NT2/D1 (cell line): ENCODE results near the gene C9orf152.

ENCODE experiments used
- DNase-seq: peaks from one replicate; pipeline ENCODE4 v3.0.0-alpha.2; 2011; ENCODE audit warnings: low read depth, low spot score
- H3K27me3 ChIP-seq: 2 replicates; pipeline ENCODE4 v1.6.0; 2011; ENCODE audit warnings: mild to moderate bottlenecking; ENCODE audit not compliant: insufficient read length, insufficient read depth
- H3K36me3 ChIP-seq: 2 replicates; pipeline ENCODE4 v1.6.1; 2011; ENCODE audit warnings: mild to moderate bottlenecking, low read length, mixed read lengths; ENCODE audit not compliant: insufficient read depth, insufficient read length
- H3K4me1 ChIP-seq: 2 replicates; pipeline ENCODE4 v1.5.1; 2011; ENCODE audit not compliant: insufficient read depth, insufficient read length
- H3K4me3 ChIP-seq: 2 replicates; pipeline ENCODE4 v1.5.1; 2011; ENCODE audit warnings: low read depth; ENCODE audit not compliant: insufficient read length
- H3K9ac ChIP-seq: 2 replicates; pipeline ENCODE4 v1.6.0; 2011; ENCODE audit warnings: low read depth; ENCODE audit not compliant: insufficient read length
- H3K9me3 ChIP-seq: 2 replicates; pipeline ENCODE4 v1.5.1; 2011; ENCODE audit warnings: mild to moderate bottlenecking, low read length; ENCODE audit not compliant: insufficient read depth
- SUZ12 ChIP-seq: IDR thresholded peaks from 2 replicates; pipeline ENCODE4 v1.6.1; 2011; ENCODE audit not compliant: insufficient read length, insufficient read depth; ENCODE audit errors: extremely low read depth
- YY1 ChIP-seq: IDR thresholded peaks from 2 replicates; pipeline ENCODE4 v1.6.1; 2011; ENCODE audit not compliant: insufficient read length, insufficient read depth
- ZNF274 ChIP-seq: IDR thresholded peaks from 2 replicates; pipeline ENCODE4 v1.6.1; 2011; ENCODE audit warnings: mild to moderate bottlenecking, low read depth, low read length

C9orf152 gene

GRCh38 chr9:110241260-110241857 is 33.4 kb upstream of the C9orf152 start:
- no peaks in the 10 kb centered on the region for H3K27me3 ChIP-seq
- H3K4me1 ChIP-seq, result no peaks in the 10 kb centered on the region
- H3K4me3 ChIP-seq, result no peak overlapping the region
- H3K9me3 ChIP-seq, result no peaks in the 10 kb centered on the region; the same call in 1 of the 2 replicates
- no peak for TF ChIP-seq ZNF274
- no peak for TF ChIP-seq SUZ12
- TF ChIP-seq YY1, result no peak
- DNase-seq, result no peak
- H3K36me3 ChIP-seq, result peaks cover 32% of the 10 kb centered on the region
- no peak overlapping the region for H3K9ac ChIP-seq

DNA sequence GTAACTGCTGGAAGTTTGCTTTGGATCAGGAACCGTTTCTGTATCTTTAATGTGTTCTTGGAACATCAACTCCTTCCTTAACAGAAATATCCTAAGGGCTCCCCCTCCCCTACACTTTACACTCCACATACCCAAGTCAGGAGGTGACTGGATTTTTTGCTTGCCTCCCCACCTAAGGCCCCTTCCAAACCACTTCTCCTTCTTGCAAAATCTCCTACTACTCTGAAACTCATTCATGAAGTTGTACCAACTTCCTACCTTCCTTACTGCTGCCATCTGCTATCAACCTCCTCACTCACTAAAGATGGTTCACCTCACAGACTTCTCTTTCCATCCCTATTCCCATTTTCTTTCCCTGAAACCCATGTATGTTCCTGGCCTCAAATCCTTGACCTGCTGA is 32.2 kb upstream of the C9orf152 start:
- DNase-seq, result no peak
- Histone ChIP-seq H3K9me3 (peaks cover 6% of the 10 kb centered on the region; the same call in 1 of the 2 replicates), H3K4me1 (no peaks in the 10 kb centered on the region), H3K27me3 (no peaks in the 10 kb centered on the region), H3K9ac (no peak overlapping the region), H3K36me3 (peaks cover 24% of the 10 kb centered on the region), H3K4me3 (no peak overlapping the region)
- TF ChIP-seq ZNF274 (no peak), SUZ12 (no peak), YY1 (no peak)

- TF ChIP-seq SUZ12 (no peak), YY1 (no peak), ZNF274 (no peak)
- Histone ChIP-seq H3K4me1 (no peaks in the 10 kb centered on the region), H3K9me3 (peaks cover 13% of the 10 kb centered on the region; the same call in 1 of the 2 replicates), H3K27me3 (no peaks in the 10 kb centered on the region), H3K9ac (no peak overlapping the region), H3K36me3 (no peaks in the 10 kb centered on the region), H3K4me3 (no peak overlapping the region)
- DNase-seq, result no peak
These were observed 20.4 kb upstream of the C9orf152 start for GRCh38 chr9:110228321-110228720.

DNA sequence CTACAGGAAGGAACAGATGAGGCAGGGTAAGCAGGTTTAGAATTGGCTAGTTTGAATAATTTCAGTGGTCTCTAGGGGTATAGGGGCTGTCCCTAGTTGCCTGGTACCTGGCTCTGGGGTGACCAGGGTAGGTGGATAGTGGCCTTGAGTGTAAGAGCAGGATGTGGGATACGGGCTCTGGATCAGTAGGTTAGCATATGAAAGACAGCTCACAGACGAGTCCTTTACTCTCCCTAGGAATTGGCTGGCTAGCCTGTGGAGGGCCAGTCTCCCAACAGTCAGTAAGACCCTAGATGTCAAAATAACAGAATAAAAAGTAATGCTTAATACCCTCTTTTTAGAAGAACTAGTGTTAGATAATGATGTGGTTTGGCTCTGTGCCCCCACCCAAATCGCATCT is 16.6 kb upstream of the C9orf152 start:
- TF ChIP-seq ZNF274 (no peak), YY1 (no peak), SUZ12 (no peak)
- Histone ChIP-seq H3K36me3 (no peaks in the 10 kb centered on the region), H3K27me3 (no peaks in the 10 kb centered on the region), H3K4me3 (no peak overlapping the region), H3K9me3 (peaks cover 23% of the 10 kb centered on the region), H3K9ac (no peak overlapping the region), H3K4me1 (no peaks in the 10 kb centered on the region)
- peak; percentile 3 for DNase-seq

DNA sequence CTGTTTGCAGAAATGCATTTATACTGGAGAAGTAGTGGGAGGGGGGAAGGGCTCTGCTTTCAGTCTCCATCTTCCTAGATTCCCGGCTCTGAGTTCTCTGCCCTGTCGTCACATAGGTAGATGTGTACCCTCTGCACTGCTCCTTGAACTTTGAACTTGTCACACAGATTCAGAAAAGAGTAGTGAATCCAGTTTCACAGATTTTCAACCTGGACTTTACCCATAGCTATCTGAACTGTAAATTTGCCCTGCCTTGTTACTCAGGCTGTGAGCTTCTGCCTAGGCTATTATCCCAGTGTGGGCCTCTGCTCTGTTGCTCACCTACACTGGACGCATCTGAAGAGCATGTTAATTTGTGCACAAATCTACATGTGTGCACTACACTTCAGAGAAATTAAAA is 12.8 kb upstream of the C9orf152 start:
- TF ChIP-seq YY1 (no peak), ZNF274 (no peak), SUZ12 (no peak)
- Histone ChIP-seq H3K36me3 (no peaks in the 10 kb centered on the region), H3K9me3 (peaks cover 23% of the 10 kb centered on the region), H3K27me3 (no peaks in the 10 kb centered on the region), H3K4me1 (peaks cover 3% of the 10 kb centered on the region), H3K4me3 (no peak overlapping the region), H3K9ac (no peak overlapping the region)
- no peak for DNase-seq

DNA sequence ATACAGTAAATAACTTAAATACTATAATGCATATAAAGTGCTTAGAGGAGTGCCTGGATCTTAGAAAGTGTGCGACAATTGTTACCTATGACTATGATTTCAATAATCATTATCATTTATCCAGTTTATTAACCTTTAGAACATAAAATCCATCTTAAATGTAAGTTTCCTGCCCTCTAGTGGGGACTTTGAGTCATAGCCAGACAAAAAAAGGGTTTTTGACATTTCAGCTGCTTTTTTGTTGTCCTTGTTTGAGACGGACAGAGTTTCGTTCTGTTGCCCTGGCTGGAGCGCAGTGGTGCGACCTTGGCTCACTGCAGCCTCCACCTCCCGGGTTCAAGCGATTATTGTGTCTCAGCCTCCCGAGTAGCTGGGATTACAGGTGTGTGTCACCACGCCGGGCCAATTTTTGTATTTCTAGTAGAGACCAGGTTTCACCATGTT is 9.7 kb upstream of the C9orf152 start:
- Histone ChIP-seq H3K27me3 (no peaks in the 10 kb centered on the region), H3K4me1 (peaks cover 3% of the 10 kb centered on the region), H3K9ac (no peak overlapping the region), H3K36me3 (no peaks in the 10 kb centered on the region), H3K9me3 (peaks cover 4% of the 10 kb centered on the region), H3K4me3 (no peak overlapping the region)
- TF ChIP-seq SUZ12 (no peak), ZNF274 (no peak)
- peak; percentile 50 for DNase-seq

DNA sequence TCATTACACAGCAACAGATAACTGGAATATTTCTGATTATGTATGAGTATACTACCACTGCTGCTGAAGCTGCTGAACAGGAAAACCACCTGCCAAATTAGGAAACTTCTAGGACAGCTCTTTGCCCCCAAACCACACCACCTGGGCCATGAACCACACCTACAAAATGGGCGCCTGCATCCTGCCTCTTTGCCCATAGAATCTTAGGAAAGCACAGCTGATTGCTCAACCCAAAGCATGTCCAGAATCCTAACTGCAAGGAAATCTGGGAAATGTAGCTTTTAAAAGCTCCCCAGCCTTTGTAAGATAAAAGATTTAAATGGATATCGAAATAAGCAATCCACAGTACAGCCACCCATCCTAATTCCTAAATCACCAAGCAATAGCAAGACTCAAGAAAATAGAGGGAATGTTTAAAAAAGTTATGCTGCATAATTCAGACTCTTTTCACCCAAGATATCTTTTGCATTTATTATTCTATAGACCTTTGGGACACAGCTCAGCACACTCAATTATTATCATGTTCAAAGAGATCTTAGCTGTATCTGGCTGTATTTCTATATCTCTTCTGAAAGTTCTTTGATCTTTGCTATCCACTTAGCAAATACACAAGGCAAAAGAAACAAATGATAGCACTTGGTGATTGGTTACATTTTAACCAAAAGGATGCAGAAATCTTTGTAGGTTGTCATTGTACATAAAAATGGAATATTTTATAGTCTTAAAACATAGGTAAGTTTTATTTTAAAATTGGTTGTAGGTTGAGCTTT is 6.8 kb upstream of the C9orf152 start:
- DNase-seq, result no peak
- TF ChIP-seq SUZ12, result no peak
- TF ChIP-seq ZNF274, result no peak
- TF ChIP-seq YY1, result no peak
- H3K27me3 ChIP-seq, result no peaks in the 10 kb centered on the region
- no peak overlapping the region for H3K4me3 ChIP-seq
- H3K9me3 ChIP-seq, result peaks cover 7% of the 10 kb centered on the region; the same call in 1 of the 2 replicates
- H3K9ac ChIP-seq, result no peak overlapping the region
- H3K4me1 ChIP-seq, result peaks cover 3% of the 10 kb centered on the region
- no peaks in the 10 kb centered on the region for H3K36me3 ChIP-seq
